Lower lobe of right lung (tissue), 2 donors: ENCODE measurements around the gene STARD4. TPM values are rescaled to one million over a fixed set of nuclear protein-coding genes. Genes with fewer than 3 reads are reported as not detected.

Experiments
- ATAC-seq, 2 donors: fragments of 200-7000 bp; cut with Tn5 transposase; one replicate each; pipeline ENCODE4 v1.9.1; 2020 to 2022; ENCODE audit warnings: mild to moderate bottlenecking in 2 of 2, moderate library complexity in 2 of 2
- DNase-seq: peaks from one replicate; pipeline ENCODE4 v3.0.0-alpha.2; 2020
- H3K27ac ChIP-seq: fragments of 200-600 bp; one replicate; pipeline ENCODE4 v1.8.0; 2022
- H3K27me3 ChIP-seq: fragments of 200-600 bp; one replicate; pipeline ENCODE4 v1.8.0; 2022; ENCODE audit warnings: low read depth
- H3K36me3 ChIP-seq: fragments of 200-600 bp; one replicate; pipeline ENCODE4 v1.8.0; 2022; ENCODE audit warnings: mild to moderate bottlenecking
- H3K4me1 ChIP-seq: fragments of 200-600 bp; one replicate; pipeline ENCODE4 v1.8.0; 2022
- H3K4me3 ChIP-seq: fragments of 200-600 bp; one replicate; pipeline ENCODE4 v1.8.0; 2022; ENCODE audit warnings: mild to moderate bottlenecking
- H3K9me3 ChIP-seq: fragments of 200-600 bp; one replicate; pipeline ENCODE4 v1.8.0; 2022
- CTCF ChIP-seq: fragments of 200-600 bp; IDR thresholded peaks from one replicate; pipeline ENCODE4 v1.8.0; 2022; ENCODE audit warnings: antibody characterized with exemption, mild to moderate bottlenecking
- intact Hi-C: fragments of 100-400 bp; cut with DNase I; formaldehyde crosslinking; loops from one replicate; pipeline ENCODE4 v1.11.0; 2022
- total RNA-seq: library from RNA; stranded (reverse); fragmentation: NEBNext Ultra II Directional; extraction: Animal tissue kit (Norgen Biotek cat#: 25700); gene quantifications from one replicate; pipeline ENCODE4 v1.2.1, GENCODE V29; 2021
- donor health status: DM: no; HTN: yes; CAD: no; lungs with severe emphysema.

STARD4 gene
- total RNA-seq, 1 donor from 2014 or later = 40.2 TPM

- H3K36me3 ChIP-seq = no peaks in the 10 kb centered on the region
- intact Hi-C loops = no loop called here
- no peak overlapping the region for H3K27ac ChIP-seq
- no peak for ATAC-seq
- no peak overlapping the region for H3K4me3 ChIP-seq
- H3K4me1 ChIP-seq = peaks cover 11% of the 10 kb centered on the region
- no peak for TF ChIP-seq CTCF
- H3K27me3 ChIP-seq = no peaks in the 10 kb centered on the region
- no peak for DNase-seq
- H3K9me3 ChIP-seq = no peaks in the 10 kb centered on the region
These were observed 25.0 kb upstream of the STARD4 start for GRCh38 chr5:111537141-111538024.

- intact Hi-C loops = no loop called here
- H3K9me3 ChIP-seq = no peaks in the 10 kb centered on the region
- no peaks in the 10 kb centered on the region for H3K36me3 ChIP-seq
- H3K27me3 ChIP-seq = no peaks in the 10 kb centered on the region
- ATAC-seq = no peak
- no peak for TF ChIP-seq CTCF
- H3K4me3 ChIP-seq = no peak overlapping the region
- DNase-seq = no peak
- peaks cover 15% of the 10 kb centered on the region for H3K4me1 ChIP-seq
- no peak overlapping the region for H3K27ac ChIP-seq
These were observed 23.7 kb upstream of the STARD4 start for GRCh38 chr5:111535879-111536549.

GRCh38 chr5:111532886-111533582 is 20.7 kb upstream of the STARD4 start:
- H3K4me3 ChIP-seq = no peak overlapping the region
- DNase-seq = no peak
- ATAC-seq = no peak
- no peak for TF ChIP-seq CTCF
- peaks cover 30% of the 10 kb centered on the region for H3K4me1 ChIP-seq
- H3K36me3 ChIP-seq = no peaks in the 10 kb centered on the region
- no peak overlapping the region for H3K27ac ChIP-seq
- no peaks in the 10 kb centered on the region for H3K27me3 ChIP-seq
- intact Hi-C loops = no loop called here
- no peaks in the 10 kb centered on the region for H3K9me3 ChIP-seq

- intact Hi-C loops = no loop called here
- no peak overlapping the region for H3K4me3 ChIP-seq
- peaks cover 30% of the 10 kb centered on the region for H3K4me1 ChIP-seq
- peak overlapping the region; percentile 66 for H3K27ac ChIP-seq
- ATAC-seq = peak; percentile 96 to 97
- H3K36me3 ChIP-seq = no peaks in the 10 kb centered on the region
- peak; percentile 86 for DNase-seq
- H3K27me3 ChIP-seq = no peaks in the 10 kb centered on the region
- H3K9me3 ChIP-seq = no peaks in the 10 kb centered on the region
- TF ChIP-seq CTCF = no peak
These were observed 18.0 kb upstream of the STARD4 start for GRCh38 chr5:111530298-111530740.

GRCh38 chr5:111528056-111528455 is 15.7 kb upstream of the STARD4 start:
- no peak overlapping the region for H3K4me3 ChIP-seq
- no peaks in the 10 kb centered on the region for H3K36me3 ChIP-seq
- DNase-seq = no peak
- no peaks in the 10 kb centered on the region for H3K27me3 ChIP-seq
- intact Hi-C loops = no loop called here
- peaks cover 22% of the 10 kb centered on the region for H3K4me1 ChIP-seq
- ATAC-seq = no peak
- no peak overlapping the region for H3K27ac ChIP-seq
- no peak for TF ChIP-seq CTCF
- H3K9me3 ChIP-seq = no peaks in the 10 kb centered on the region
